ENCODE data around the gene ZIC4.
A peak's percentile ranks its signal among the peaks of the same experiment; 100 is the strongest.

Gene ZIC4

GRCh38 chr3:147414390-147415138 lies 8.2 kb upstream of the ZIC4 start:
- DNase-seq (ENCODE audit: low spot score) = no peak
- in situ Hi-C loops (cut with MboI; ENCODE audit: low sequenced_read_pairs, unreplicated experiment) = no loop called here
- no peak for TF ChIP-seq CTCF (IDR thresholded peaks at IDR 0.05; ENCODE audit: borderline replicate concordance, control extremely low read depth, extremely low read depth, insufficient read depth, missing control alignments)

GRCh38 chr3:147413686-147414389 lies 7.5 kb upstream of the ZIC4 start:
- peak; percentile 21 for DNase-seq (ENCODE audit: low spot score)

GRCh38 chr3:147412917-147413685 lies 6.8 kb upstream of the ZIC4 start:
- in situ Hi-C loops (cut with MboI; ENCODE audit: low sequenced_read_pairs, unreplicated experiment) = no loop called here
- DNase-seq (ENCODE audit: low spot score) = peak; percentile 27
- TF ChIP-seq CTCF (IDR thresholded peaks at IDR 0.05; ENCODE audit: borderline replicate concordance, control extremely low read depth, extremely low read depth, insufficient read depth, missing control alignments) = no peak

More at GRCh38 chr3:147413686-147414389, 7.5 kb upstream of the ZIC4 start:
- in situ Hi-C loops (cut with MboI; ENCODE audit: low sequenced_read_pairs, unreplicated experiment) = no loop called here
- no peak for TF ChIP-seq CTCF (IDR thresholded peaks at IDR 0.05; ENCODE audit: borderline replicate concordance, control extremely low read depth, extremely low read depth, insufficient read depth, missing control alignments)

- in situ Hi-C loops (cut with MboI; ENCODE audit: low sequenced_read_pairs, unreplicated experiment) = no loop called here
- DNase-seq (ENCODE audit: low spot score) = peak; percentile 23
- no peak for TF ChIP-seq CTCF (IDR thresholded peaks at IDR 0.05; ENCODE audit: borderline replicate concordance, control extremely low read depth, extremely low read depth, insufficient read depth, missing control alignments)
These were observed 6.0 kb upstream of the ZIC4 start for GRCh38 chr3:147412261-147412916.

- peak; percentile 16 for DNase-seq (ENCODE audit: low spot score)
- no peak for TF ChIP-seq CTCF (IDR thresholded peaks at IDR 0.05; ENCODE audit: borderline replicate concordance, control extremely low read depth, extremely low read depth, insufficient read depth, missing control alignments)
- in situ Hi-C loops (cut with MboI; ENCODE audit: low sequenced_read_pairs, unreplicated experiment) = no loop called here
These were observed 5.5 kb upstream of the ZIC4 start for GRCh38 chr3:147411815-147412241.
